ENCODE results near the gene ZFAND3.
"Not testable (repeated sequence)": the region's sequence is repeated elsewhere in the genome, so short reads cannot be mapped to it uniquely, and the experiment has no call there.

Gene ZFAND3

GRCh38 chr6:37893257-37893656 is 73.7 kb downstream of the ZFAND3 start:
- DNase-seq = no peak

DNA sequence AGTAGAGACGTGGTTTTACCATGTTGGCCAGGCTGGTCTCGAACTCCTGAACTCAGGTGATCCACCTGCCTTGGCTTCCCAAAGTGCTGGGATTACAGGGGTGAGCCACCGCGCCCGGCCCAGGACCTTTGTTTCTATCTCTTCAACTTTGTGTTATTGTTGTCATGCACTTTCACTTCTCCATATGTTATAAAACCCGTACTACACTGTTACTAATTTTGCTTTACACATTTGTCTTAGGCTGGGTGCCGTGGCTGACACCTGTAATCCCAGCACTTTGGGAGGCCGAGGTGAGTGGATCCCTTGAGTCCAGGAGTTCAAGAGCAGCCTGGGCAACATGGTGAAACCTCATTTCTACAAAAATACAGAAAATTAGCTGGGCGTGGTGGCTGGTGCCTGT is 74.2 kb downstream of the ZFAND3 start:
- not testable (repeated sequence) for DNase-seq

GRCh38 chr6:37894585-37894984 is 75.1 kb downstream of the ZFAND3 start:
- no peak for DNase-seq

GRCh38 chr6:37897321-37897720 is 77.8 kb downstream of the ZFAND3 start:
- DNase-seq = no peak

DNA sequence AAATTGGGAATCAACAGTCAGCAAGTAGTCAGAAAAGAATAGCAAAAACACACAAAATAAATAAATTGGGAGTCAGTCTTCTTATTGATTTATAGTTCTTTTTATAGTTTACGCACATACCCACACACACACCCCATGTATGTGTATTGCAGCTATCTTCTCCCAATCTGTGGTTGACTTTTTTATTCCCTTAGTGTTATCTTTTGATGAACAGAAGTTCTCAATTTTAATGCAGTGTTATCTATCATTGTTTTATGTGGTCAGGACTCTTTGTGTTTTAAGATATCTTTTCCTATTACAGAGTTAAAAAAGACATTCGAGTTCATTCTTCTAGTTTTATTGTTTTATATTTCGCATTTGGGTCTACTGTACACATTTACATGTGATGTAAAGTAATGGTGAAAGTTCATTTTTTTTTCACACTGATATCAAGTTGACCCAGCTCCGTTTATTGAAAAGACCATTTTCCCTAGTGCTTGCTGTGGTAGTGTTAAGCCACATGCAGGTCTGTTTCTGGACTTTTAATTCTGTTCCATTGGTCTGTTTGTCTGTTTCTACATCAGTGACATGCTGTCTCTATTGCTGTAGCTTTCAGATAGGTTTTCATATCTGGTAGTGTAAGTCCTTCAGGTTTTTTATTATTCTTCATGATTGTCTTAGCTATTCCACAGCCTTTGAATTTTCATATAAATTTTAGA is 78.4 kb downstream of the ZFAND3 start:
- no peak for DNase-seq

GRCh38 chr6:37903351-37904340 is 84.1 kb downstream of the ZFAND3 start:
- no peak for DNase-seq

DNA sequence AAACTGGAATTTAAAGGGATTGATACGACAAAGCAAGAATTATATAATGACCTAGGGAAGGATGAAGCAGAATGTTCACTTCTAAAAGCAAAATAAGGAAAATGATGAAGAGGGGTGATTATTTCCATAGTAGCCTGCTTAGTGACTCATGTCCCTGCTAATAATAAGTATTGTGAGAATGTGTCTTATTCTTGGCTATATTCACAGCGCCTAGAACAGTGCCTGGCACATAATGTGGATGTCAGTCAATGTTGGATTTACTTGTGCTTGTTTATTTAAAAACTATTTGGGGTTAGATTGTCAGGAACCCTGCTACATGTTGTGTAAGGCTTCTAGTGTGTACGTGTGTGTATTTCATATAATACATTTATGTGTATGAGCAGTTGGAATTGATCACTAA is 85.1 kb downstream of the ZFAND3 start:
- DNase-seq = no peak

- DNase-seq = no peak
Observed at GRCh38 chr6:37906121-37906520, 86.6 kb downstream of the ZFAND3 start.

GRCh38 chr6:37910998-37911397 is 91.5 kb downstream of the ZFAND3 start:
- DNase-seq = no peak

DNA sequence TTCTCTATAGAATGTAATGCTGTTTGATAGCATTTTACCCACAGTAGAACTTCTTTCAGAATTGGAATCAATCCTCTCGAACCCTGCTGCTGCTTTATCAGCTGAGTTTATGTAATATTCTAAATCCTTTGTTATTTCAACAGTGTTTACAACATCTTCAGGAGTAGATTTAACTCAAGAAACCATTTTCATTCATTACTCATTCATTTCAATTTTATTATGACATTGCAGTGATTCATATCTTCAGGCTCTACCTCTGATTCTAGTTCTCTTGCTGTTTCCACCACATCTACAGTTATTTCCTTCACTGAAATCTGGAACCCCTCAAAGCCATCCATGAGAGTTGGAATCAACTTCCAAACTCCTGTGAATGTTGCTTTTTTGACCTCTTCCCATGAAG is 93.7 kb downstream of the ZFAND3 start:
- DNase-seq = no peak

GRCh38 chr6:37915463-37915862 is 95.9 kb downstream of the ZFAND3 start:
- DNase-seq = no peak

- DNase-seq = no peak
Observed at GRCh38 chr6:37916149-37916548, 96.6 kb downstream of the ZFAND3 start.

- no peak for DNase-seq
Observed at GRCh38 chr6:37916675-37917074, 97.1 kb downstream of the ZFAND3 start.

DNA sequence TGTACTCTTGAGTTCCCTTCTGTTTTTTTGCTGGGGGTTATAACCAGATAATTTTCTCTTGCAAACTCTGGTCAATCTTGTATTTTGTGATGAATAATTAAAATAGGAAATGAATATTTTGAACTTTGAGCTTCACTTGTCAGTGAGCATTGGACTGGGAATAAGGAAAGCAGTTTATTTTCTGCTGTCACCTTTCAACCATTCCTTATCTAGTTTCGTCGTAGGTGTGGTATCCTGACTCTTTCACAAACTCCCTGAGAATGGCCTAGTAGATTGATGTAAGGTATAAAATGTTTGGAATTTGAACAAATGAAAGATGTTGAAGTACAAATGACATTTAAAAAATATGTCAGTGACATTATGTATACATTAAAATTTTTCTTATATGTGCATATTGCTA is 98.0 kb downstream of the ZFAND3 start:
- DNase-seq = no peak

- no peak for DNase-seq
Observed at GRCh38 chr6:37919417-37920157, 100.1 kb downstream of the ZFAND3 start.

DNA sequence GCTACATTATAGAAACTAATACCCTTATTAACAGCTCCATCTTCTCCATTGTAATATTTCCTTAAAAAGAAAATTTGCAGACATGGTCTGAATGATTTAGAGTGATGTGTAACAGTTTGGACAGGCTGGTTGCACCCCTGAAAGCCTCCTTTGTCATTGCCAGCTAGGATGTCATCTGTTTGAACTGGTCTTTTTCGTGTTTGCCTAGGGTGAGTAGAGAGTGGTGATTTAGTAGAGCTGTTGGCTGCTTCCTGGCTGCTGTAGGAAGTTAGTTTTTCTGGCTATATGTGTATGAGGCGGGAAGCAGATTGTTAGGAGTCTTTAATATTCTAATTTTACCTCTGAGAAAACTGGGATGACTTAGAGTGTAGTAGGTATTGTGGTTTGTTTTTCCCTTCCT is 101.1 kb downstream of the ZFAND3 start:
- DNase-seq = no peak

DNA sequence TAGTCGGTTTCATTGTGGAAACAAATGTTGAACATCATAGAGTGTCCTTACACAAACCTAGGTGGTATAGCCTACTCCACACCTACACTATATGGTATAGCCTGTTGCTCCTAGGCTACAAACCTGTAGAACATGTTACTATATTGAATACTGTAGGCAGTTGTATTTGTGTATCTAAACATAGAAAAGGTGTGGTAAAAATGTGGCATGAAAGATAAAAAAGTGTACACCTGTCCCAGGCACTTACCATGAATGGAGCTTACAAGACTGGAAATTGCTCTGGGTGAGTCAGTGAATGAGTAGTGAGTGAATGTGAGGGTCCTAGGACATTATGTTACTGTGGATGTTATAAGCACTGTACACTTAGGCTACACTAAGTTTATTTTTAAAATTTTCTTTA is 103.0 kb downstream of the ZFAND3 start:
- no peak for DNase-seq

GRCh38 chr6:37923514-37923913 is 104.0 kb downstream of the ZFAND3 start:
- no peak for DNase-seq

DNA sequence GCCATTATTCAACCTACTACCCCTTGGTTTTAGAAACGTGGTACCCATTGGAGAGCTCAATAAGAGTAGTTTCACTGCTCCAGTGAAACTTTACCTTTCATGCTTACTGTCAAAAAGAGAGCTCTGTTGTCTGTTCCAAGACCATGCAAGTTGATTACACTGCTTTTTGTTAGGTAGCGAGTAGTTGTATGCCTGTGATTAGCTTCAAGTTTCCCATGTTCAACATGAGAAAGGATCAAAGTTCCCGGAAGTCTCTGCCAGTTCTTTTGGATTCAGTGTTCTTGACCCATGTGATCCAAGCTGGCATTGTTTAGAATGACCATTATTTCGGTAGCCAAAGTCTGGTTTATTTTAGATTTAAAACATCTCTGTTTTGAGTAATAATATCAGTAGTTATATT is 107.1 kb downstream of the ZFAND3 start:
- DNase-seq = no peak

DNA sequence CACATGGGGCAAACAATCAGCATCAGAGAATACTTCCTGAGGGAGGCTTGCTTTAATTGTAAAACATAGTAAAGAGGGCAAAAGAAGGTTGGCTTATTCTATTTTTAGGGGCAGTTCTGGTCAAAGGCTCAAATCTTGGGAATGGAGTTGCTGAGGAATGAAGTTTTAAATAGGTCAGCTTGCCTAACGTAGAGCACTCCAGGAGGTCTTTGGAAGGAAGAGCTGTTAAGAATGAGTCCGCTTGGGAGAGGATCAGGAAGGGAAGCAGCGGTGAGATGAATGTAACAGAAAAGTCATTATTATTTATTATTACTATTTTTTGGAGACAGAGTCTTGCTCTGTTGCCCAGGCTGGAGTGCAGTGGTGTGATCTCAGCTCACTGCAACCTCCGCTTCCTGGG is 108.7 kb downstream of the ZFAND3 start:
- DNase-seq = no peak

DNA sequence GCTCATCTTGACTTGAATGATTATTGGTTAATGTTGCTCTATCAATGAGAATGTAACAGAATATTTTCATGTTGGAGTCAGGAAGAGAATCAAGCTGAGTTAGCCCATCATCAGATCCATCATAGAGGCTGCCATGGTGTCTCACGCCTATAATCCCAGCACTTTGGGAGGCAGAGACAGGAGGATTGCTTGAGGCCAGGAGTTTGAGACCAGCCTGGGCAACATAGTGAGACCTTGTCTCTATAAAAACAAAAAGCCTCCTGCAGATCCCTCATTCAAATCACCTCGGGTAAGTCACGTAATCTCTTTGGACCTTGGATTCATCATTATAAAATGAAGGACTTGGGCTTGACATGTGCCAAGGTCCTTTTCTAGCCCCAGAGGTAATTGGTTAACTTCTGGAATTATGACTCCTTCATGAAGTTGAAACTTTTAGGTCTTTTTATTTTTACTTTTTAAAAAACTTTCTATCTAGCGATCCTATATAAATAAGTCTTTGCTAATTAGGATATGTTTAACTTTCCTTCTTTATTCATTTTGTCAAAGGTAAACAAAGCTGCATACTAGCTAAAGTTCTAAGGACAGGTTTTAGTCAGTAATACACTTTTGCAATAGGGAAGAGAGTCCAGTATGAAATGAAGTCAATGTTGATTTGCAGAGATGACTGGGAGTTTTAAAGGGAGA is 110.9 kb downstream of the ZFAND3 start:
- DNase-seq = no peak
